GM15510 (cell line): ENCODE measurements around the gene MSI2.

ENCODE experiments used
- POLR2A ChIP-seq: IDR thresholded peaks from 3 replicates; pipeline ENCODE4 v1.6.1; 2011; ENCODE audit warnings: borderline replicate concordance; ENCODE audit not compliant: insufficient read length; ENCODE audit errors: extremely low read depth

Gene MSI2

GRCh38 chr17:57401556-57402488, 145.5 kb downstream of the MSI2 start:
- no peak for TF ChIP-seq POLR2A

DNA sequence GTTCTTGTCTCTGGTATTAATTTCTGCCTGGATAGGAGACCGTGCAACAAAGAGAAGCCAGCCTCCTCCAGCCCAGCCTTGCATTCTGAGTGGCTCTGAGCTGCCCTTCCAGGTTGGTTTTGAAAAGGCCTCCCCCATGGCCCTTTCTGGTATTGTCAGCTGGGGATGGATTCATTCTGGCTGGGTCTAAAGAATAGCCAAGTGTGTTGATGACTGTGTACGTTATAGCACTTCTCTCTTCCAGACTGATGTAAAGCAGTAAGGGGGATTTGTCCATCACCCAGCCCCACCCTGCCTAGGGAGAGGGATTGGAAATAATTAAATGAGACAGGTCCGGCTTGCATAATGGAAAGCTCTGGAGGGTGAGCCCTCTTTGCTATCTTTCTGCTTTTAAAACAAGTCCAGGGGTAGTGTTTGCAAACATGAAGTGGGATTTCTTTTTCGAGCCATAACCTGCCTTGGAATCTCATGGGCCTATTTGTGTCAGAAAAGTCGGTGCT, 146.4 kb downstream of the MSI2 start:
- TF ChIP-seq POLR2A = no peak

- no peak for TF ChIP-seq POLR2A
Observed at GRCh38 chr17:57403236-57403635, 146.9 kb downstream of the MSI2 start.

DNA sequence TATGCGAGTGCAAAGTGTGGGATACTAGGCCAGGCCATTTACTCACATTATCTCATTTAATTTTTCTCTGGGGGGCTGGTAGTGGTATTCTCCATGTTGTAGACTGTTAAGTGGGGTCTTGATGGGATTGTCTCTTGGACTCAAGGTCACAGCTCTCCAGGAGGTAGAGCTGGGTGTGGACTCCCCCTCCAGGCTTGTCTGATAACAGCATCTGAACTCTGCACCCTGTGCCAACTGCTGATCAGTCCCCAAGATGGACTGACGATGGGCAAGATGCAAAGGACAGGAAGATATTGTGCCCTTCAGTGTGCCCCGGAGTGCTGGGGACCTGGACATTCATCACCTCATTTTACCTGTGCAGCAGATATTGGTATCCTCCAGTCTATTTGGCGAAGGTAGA, 147.8 kb downstream of the MSI2 start:
- TF ChIP-seq POLR2A = no peak

DNA sequence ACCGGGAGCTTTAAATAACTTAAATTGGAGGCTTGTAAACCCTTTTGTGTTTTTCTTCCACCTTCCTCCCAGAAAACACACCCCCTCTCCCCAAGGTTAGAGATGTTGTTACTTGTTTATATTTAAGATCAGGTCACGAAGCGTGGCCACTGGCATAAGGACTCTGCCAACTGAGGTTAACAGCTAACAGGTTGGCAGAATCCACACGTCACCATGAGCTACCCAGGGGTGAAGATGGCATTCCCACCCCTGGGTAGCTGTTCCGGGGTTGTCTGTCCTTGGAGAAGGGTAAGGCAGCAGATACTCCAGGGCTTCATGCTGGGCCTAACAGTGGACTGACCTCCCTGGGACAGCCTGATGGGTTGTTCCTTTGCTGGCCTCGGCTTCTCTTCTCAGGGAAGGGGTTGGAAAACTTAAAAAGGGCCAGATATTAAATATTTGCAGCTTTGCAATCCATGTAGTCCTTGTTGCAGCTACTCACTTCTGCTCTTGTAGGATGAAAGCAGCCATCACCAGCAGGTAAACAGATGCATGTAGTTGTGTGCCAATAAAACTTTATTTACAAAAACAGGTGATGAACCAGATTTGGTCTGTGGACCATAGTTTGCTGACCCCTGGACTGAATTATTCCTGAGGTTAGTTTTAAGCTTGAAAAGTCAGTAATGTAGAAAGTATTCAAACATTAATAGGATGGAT, 148.6 kb downstream of the MSI2 start:
- TF ChIP-seq POLR2A = no peak

DNA sequence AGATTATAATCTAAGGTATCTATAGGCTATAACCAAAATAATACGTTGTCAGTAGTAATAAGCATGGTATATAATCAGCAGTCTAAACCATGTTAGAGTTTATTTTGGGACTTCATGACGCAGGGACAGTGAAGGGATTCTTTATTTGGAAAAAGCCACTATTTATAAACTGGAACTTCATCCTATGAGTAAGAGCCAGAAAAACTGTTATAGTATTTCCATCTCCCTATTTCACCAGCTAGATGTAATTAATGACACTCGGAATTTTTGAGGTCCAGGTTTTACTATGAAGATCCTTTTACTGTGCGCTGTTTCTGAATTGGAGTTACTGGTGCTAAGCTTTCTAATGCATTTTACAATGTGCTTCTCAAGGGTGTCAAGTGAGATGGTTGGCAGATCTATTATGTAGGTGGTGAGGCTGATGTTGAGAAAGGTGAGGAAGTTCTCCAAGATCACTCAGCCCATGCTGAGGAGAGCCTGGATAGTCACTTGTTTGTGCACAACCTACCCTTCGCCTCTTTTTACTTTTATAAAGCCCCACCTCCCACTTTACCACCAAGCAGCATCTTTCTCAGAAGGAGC, 149.3 kb downstream of the MSI2 start:
- no peak for TF ChIP-seq POLR2A

DNA sequence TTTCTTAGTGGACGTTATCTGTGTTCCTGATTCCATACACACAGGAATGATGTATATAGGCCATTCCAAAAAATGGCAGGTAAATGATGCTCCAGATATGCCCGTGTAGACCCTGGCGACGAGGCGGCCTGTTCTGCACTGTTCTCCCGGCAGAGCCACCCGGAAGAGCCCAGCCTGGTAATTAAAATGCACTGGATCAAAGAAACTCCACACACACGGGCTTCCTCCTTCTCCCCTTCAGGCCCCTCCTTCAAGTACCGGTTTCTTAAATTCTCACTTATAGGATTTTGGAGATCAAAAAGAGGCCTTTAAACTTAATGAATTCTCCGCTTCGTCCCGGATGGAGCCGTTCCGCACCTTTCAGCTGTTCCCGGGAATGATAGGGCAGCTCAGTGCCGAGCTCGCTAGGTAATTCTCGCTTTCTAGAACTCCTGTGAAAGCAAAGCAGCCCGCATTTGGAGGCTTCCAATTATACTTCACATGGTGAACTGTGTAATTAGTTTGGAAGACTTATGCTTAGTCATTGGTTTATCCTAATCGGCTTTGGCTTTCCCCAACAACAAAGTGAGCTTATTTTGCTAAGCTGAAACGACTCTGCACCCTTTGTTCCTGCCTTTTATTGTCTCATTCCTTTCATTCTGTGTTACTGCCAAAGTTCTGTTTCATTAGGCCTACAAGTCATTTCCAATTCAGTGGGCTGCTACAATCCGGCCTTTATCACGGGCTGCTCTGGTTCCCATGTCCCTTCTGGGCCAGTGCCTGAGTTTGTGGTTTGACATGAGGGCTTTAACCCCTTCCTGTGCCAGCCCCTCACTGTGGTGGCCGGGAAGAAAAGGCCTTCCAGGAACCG, 150.0 kb downstream of the MSI2 start:
- no peak for TF ChIP-seq POLR2A

DNA sequence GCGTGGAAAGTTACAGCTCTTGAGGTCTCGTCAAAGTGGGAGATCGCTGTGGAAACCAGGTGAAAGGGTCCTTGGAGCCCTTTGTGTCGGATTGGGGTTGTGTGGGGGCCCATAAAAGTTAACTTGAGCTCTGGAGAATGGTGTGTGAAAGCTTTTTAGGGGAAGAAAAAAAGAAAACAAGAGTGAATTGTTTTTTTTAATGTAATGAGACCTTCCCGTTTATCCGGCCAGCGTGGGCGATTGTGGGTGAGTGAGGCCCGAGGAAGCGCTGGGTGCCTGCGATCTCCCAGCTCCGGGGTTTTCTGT, 150.6 kb downstream of the MSI2 start:
- no peak for TF ChIP-seq POLR2A

GRCh38 chr17:57407287-57408070, 151.2 kb downstream of the MSI2 start:
- no peak for TF ChIP-seq POLR2A

DNA sequence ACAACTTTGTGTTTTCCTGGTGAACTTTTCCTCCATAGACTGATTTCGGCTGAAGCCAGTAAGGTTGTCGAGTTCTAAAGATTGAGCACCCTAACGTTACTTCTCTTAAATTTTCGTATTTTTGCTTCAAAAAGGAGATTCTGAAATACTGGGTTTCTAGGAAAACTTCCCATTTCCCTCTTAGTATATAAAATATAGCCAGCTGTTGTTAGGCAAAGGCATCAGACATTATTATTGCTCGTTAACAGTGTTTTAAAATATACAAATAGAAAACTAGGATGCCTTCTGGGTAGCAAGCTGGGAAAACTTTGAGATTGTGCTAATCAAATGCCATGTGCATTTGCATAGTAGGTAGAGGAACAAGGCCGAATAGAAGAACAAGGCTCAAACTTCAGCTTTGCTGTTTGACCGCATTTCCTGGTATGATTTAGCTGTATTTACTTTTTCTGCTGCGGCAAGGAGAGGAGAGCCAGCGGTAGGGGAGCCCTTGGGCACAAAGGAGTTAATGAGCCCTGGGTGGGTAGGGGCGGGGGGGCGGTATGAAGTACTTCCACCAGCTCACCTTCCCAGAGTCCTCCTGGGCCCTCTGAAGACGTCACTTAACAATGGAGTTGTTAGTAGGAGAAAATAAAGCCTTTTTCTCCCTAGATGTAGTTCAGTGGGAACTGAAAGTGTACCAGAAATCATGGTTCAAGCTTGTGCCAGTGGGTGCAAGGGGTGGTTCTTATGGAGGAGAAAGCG, 151.9 kb downstream of the MSI2 start:
- no peak for TF ChIP-seq POLR2A

DNA sequence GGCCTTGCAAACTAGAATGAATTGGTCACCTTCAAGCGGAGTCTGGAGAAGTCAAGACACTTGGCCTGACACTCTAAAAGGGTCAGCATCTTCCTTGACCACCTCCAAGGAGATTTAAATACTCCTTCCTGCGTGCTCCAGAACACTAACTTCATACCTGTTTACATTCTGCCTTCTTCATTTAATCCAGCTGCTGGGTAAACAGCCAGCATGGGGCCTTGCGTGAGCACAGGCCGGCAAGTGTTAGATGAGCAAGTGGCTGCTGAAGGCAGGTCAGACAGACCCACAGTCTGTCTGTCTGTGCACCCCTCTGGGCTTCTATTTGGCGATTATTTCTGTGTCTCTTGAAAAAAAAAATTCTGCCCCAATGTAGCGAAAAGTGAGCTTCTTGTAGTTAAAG, 153.8 kb downstream of the MSI2 start:
- TF ChIP-seq POLR2A = no peak

DNA sequence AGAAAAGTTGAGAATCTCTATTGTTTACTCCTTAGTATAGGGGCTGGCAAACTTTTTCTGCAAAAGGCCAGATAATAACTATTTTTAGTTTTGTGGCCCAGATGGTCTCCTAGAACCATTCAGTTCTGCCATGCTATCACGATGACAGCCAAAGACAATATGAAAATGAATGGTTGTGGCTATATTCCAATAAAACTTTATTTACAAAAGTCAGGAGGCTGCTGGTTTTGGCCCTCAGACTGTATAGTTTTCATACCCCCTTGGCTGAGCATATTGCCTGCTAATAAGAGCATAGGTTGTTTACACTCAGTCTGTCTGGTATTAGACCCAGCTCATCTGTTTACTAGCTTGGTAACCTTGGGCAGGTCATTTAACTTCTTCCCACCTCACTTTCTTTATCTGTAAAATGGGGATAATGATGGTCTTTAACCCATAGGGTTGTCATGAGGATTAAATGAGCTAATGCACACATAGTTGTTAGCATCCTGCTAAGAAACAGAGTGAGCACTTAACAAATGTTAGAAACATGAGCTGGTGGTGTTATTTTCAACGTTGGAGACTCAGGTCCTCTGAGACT, 156.3 kb downstream of the MSI2 start:
- no peak for TF ChIP-seq POLR2A

DNA sequence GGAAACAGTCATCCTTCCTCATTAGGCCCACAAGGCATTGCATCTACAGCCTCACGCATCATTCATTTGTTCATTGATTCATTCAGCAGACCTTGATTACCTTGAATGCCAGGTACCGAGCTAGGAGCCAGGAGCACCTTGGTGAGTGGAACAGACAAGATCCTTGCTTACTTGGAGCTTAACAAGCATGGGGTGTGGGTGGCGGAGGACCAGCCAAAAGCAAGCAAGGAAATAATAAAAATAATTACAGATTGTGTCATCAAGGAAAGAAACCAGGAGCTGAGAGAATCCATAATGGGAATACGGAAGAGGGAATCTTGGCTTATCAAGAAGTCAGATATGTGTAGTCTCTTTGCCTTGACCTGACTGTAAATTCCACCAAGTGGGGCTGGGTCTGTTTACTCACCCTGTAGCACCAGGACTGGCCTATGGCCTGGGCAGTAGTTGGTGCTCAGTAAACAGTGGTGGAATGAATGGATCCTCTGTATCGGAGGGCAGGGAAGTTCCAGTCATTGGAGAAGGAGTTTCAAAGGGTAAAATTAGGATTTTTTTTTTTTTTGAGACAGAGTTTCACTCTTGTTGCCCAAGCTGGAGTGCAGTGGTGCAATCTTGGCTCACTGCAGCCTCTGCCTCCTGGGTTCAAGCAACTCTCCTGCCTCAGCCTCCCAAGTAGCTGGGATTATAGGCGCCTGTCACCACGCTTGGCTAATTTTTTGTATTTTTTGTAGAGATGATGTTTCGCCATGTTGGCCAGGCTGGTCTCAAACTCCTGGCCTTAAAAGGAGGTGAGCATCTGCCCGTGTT, 157.7 kb downstream of the MSI2 start:
- no peak for TF ChIP-seq POLR2A

- no peak for TF ChIP-seq POLR2A
Observed at GRCh38 chr17:57415751-57416207, 159.5 kb downstream of the MSI2 start.
